A549 (cell line): ENCODE results near the gene IGLON5.

ENCODE experiments used
- BHLHE40 ChIP-seq: IDR thresholded peaks from 2 replicates; pipeline ENCODE4 v1.6.1; 2012; ENCODE audit warnings: low read depth, low read length, inconsistent platforms
- CEBPB ChIP-seq, 2 experiments: fragments of >200 bp in 1 of 2; sonication (Bioruptor Twin) in 1 of 2; formaldehyde crosslinking in 1 of 2; IDR thresholded peaks; 2 replicates each; pipeline ENCODE4 v1.6.1; 2012 to 2016
- CTCF ChIP-seq: fragments of >200 bp; sonication (Bioruptor Twin); formaldehyde crosslinking; IDR thresholded peaks from 3 replicates; pipeline ENCODE4 v1.5.1; 2016
- E2F6 ChIP-seq: IDR thresholded peaks from 2 replicates; pipeline ENCODE4 v1.6.1; 2012; ENCODE audit warnings: low read depth, borderline replicate concordance
- EP300 ChIP-seq, 2 experiments: fragments of >200 bp; sonication (Bioruptor Twin); formaldehyde crosslinking; IDR thresholded peaks; 2 replicates in 1 of 2; 3 replicates in 1 of 2; pipeline ENCODE4 v1.6.1; 2016 to 2017
- NR3C1 ChIP-seq: fragments of >200 bp; sonication (Bioruptor Twin); formaldehyde crosslinking; IDR thresholded peaks from 3 replicates; pipeline ENCODE4 v1.6.1; 2017
- POLR2A ChIP-seq: IDR thresholded peaks from 2 replicates; pipeline ENCODE4 v1.6.1; 2012; ENCODE audit warnings: mild to moderate bottlenecking, low read length
- RAD21 ChIP-seq, 2 experiments: fragments of >200 bp in 1 of 2; sonication (Bioruptor Twin) in 1 of 2; formaldehyde crosslinking in 1 of 2; IDR thresholded peaks in 1 of 2; conservative IDR thresholded peaks in 1 of 2; 2 replicates in 1 of 2; 3 replicates in 1 of 2; pipeline ENCODE4 v1.6.1; 2012 to 2018; ENCODE audit warnings: inconsistent platforms in 1 of 2
- RFX5 ChIP-seq: fragments of 450-650 bp; IDR thresholded peaks from 2 replicates; pipeline ENCODE4 v1.7.1; 2014; ENCODE audit warnings: antibody characterized with exemption, mild to moderate bottlenecking, moderate library complexity

- TF ChIP-seq NR3C1 (no peak), CEBPB (IDR thresholded peaks at IDR 0.05) (no peak), POLR2A (no peak), CTCF (no peak), RAD21 (conservative IDR thresholded peaks at IDR 0.05 in 1 of 2, IDR thresholded peaks at IDR 0.05 in 1 of 2) (no peak), EP300 (IDR thresholded peaks at IDR 0.05) (no peak), E2F6 (no peak), RFX5 (no peak), BHLHE40 (no peak)
Measured at GRCh38 chr19:51345076-51345620, 33.7 kb downstream of the IGLON5 start.
